Activated effector memory CD4-positive, alpha-beta T cell treated with anti-CD3 and anti-CD28 coated beads, Interleukin-2, amount 50 U/mL, for 16 hours (primary cell): ENCODE results near the gene SNX25.

Experiments
- DNase-seq: peaks from one replicate; pipeline ENCODE4 v3.0.0-alpha.2; 2020

The SNX25 gene

GRCh38 chr4:185269286-185269685 lies 59.9 kb downstream of the SNX25 start:
- no peak for DNase-seq

- no peak for DNase-seq
Measured at GRCh38 chr4:185270037-185270436, 60.6 kb downstream of the SNX25 start.

GRCh38 chr4:185270885-185271284 lies 61.5 kb downstream of the SNX25 start:
- DNase-seq = no peak

GRCh38 chr4:185272245-185272644 lies 62.8 kb downstream of the SNX25 start:
- no peak for DNase-seq

- no peak for DNase-seq
Measured at GRCh38 chr4:185275501-185275900, 66.1 kb downstream of the SNX25 start.

- no peak for DNase-seq
Measured at GRCh38 chr4:185276036-185276435, 66.6 kb downstream of the SNX25 start.

- DNase-seq = no peak
Measured at GRCh38 chr4:185278716-185279115, 69.3 kb downstream of the SNX25 start.

GRCh38 chr4:185280608-185281007 lies 71.2 kb downstream of the SNX25 start:
- no peak for DNase-seq

GRCh38 chr4:185282968-185283367 lies 73.6 kb downstream of the SNX25 start:
- no peak for DNase-seq

- DNase-seq = no peak
Measured at GRCh38 chr4:185283723-185284122, 74.3 kb downstream of the SNX25 start.

GRCh38 chr4:185285632-185286393 lies 76.4 kb downstream of the SNX25 start:
- DNase-seq = no peak

GRCh38 chr4:185286571-185286970 lies 77.2 kb downstream of the SNX25 start:
- no peak for DNase-seq

GRCh38 chr4:185287031-185287430 lies 77.6 kb downstream of the SNX25 start:
- DNase-seq = no peak

- DNase-seq = no peak
Measured at GRCh38 chr4:185290018-185290607, 80.7 kb downstream of the SNX25 start.

- no peak for DNase-seq
Measured at GRCh38 chr4:185290656-185291055, 81.3 kb downstream of the SNX25 start.

GRCh38 chr4:185293202-185293601 lies 83.8 kb downstream of the SNX25 start:
- DNase-seq = no peak

- no peak for DNase-seq
Measured at GRCh38 chr4:185296665-185297460, 87.5 kb downstream of the SNX25 start.

GRCh38 chr4:185298728-185299430 lies 89.5 kb downstream of the SNX25 start:
- DNase-seq = no peak

- no peak for DNase-seq
Measured at GRCh38 chr4:185304541-185304940, 95.1 kb downstream of the SNX25 start.

- no peak for DNase-seq
Measured at GRCh38 chr4:185304944-185305690, 95.7 kb downstream of the SNX25 start.

- no peak for DNase-seq
Measured at GRCh38 chr4:185305979-185306442, 96.6 kb downstream of the SNX25 start.
